ENCODE measurements around the gene TNFRSF1A.

TNFRSF1A gene

GRCh38 chr12:6323340-6323994 is 18.4 kb downstream of the TNFRSF1A start:
- DNase-seq: peak; percentile 90

- no peak for DNase-seq
Observed at GRCh38 chr12:6322969-6323339, 18.9 kb downstream of the TNFRSF1A start.

DNA sequence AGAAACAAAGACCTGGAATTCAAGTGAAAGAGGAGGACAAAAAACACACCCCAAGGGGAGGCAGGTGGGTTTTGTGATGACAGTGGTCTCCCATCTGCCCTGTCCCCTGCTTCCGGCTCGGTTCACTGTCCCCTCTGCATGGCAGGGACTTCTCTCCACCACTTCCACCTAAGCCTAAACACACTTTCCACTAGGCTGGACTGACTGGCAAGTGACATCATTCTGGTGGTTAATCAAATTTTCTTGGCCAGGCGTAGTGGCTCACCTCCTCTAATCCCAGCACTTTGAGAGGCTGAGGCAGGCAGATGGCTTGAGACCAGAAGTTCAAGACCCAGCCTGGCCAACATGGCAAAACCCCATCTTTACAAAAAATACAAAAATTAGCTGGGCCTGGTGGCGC is 19.5 kb downstream of the TNFRSF1A start:
- no peak for DNase-seq

GRCh38 chr12:6321905-6322304 is 20.0 kb downstream of the TNFRSF1A start:
- DNase-seq: no peak

- DNase-seq: no peak
Observed at GRCh38 chr12:6319446-6319845, 22.4 kb downstream of the TNFRSF1A start.

DNA sequence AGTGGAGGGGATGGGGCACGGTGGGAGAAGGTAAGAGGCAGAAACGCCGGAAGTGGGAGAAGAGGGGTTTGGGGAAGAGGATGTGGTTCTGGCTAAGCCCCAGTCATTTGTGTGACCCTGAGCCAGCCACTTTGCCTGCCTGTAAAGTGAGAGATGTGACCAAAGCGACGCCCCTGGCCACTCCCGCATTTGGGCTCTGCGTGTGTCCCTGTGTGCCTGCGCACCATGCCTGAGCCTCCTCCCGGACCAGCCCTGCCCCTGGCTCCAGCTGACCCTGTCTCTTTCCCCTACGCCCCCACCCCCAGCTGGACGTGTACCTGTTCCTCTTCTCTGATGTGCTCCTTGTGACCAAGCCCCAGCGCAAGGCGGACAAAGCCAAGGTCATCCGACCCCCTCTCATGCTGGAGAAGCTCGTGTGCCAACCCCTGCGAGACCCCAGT is 23.4 kb downstream of the TNFRSF1A start:
- no peak for DNase-seq

DNA sequence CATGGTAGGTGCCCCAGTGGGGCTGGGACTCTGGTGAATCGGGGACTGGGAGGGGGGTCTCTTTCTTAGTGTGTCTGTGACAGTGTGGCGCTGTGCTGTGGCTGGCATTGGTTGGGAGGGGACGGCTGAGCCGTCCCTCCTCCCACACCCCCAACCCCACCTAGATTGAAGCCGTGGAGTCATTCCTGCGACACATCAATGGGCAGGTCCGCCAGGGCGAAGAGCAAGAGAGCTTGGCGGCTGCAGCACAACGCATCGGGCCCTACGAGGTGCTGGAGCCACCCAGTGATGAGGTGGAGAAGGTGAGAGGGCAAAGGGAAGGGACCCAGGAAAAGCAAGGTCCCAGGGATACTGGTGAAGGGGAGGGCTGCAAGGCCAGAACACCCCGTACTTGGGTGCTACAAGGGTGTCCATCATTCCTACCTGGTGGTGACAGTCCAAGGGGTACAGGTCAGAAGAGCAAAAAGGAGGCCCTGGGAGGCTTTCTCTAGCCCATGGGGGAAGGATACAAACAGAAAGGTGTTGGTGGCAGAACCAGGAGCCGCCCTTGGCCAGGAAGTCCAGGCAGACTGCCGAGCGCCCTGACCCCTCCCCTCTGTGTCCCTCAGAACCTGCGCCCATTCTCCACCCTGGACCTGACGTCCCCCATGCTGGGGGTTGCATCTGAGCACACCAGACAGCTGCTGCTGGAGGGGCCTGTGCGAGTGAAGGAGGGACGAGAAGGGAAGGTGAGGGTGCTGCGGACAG is 24.0 kb downstream of the TNFRSF1A start:
- DNase-seq: no peak

DNA sequence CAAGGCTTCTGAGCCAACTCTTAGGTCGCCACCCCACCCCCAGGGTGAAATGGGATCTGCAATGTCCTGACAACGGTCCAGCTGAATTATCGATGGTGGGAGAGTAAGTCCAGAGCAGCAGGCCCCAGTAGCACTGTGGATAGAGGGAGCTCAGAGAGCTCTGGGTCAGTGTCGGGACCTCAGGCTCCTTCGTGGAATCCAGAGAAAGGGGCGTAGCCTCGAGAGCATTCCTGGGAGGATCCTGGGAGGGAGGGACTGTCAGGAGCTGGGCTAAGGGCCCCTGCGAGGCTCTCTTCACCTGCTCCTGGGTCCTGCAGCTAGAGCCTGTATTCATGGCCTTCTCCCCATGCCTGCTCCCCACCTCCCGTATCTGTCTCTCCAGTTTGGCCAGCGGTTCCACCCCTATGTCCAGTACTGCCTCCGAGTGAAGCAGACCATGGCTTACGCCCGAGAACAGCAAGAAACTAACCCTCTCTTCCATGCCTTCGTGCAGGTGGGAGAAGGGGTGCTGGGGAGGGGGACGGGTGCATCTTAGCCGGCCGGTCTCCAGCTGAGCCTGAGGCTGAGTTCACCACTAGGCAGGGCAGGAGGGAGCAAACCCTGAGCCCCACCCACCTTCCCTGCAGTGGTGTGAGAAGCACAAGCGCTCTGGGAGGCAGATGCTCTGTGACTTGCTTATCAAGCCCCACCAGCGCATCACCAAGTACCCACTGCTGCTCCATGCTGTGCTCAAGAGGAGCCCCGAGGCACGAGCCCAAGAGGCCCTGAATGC is 24.8 kb downstream of the TNFRSF1A start:
- no peak for DNase-seq

DNA sequence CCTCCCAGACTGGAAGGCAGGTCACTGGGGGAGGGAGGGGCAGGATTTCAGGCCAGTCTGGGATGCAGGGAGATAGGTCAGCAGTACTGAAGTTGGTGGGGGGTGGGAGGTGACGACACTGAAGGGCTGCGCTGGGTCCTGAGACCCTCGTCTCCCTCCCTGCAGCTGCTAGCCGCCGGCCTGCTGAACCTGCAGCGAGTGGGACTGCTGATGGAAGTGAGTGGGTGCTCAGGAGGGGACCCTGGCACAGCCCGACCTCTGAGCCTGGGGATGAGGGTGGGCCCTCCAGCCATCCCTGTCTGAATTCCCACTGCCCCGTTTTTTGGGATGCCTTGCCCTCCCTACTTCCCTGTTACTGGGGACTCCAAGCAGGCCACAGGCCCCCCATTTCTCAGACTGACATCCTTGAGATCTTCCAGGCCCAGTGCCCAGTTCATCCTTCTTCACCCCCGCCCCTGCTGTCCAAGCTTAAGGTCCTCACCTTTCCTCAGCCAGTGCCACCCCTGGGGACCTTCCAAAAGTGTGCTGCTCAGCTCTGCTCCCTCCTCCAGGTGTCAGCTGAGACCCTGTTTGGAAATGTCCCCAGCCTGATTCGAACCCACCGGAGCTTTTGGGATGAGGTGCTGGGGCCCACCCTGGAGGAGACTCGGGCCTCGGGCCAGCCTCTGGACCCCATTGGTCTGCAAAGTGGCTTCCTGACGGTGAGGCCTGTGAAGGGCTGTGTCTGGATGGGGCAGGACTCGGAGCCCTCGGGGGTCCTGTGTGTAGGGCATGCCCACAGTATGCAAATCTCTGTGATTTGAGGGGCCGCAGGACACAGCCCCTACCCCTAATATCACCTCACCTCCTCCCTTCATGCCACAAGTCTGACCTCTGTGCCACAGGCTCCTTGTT is 25.9 kb downstream of the TNFRSF1A start:
- DNase-seq: no peak

DNA sequence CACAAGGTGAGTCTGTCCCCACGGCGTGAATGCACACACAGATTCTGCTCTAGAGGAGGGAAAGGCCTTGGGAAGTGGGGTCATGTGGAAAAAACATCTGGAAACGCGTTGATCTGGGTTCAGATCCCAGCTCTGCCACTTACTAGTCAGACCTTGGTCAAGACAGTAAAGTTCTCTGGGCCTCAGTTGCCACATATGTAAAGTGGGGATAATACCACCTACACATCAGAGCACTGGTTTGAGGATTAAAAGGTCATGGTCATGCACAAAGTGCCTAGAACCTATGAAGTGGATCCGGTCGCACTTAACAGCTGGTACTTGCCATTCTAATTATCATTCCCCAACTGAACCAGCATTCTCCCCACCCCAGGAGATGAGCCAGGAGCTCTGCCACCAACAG is 26.7 kb downstream of the TNFRSF1A start:
- no peak for DNase-seq

DNA sequence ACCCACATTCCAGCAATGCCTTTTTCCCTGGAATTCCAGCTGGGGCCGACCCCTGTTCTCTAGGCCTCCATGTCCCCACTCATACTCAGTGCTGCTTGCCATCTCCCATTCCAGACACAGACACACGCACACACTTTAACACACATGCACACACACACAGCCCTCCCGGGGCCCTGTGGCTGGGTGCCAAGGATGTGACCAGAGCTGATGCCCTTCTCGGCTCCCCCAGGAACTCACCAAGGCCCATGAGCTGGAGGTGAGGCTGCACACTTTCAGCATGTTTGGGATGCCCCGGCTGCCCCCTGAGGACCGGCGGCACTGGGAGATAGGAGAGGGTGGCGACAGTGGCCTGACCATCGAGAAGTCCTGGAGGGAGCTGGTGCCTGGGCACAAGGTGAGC is 27.1 kb downstream of the TNFRSF1A start:
- no peak for DNase-seq

GRCh38 chr12:6313326-6313940 is 28.4 kb downstream of the TNFRSF1A start:
- DNase-seq: no peak

GRCh38 chr12:6312529-6313325 is 29.1 kb downstream of the TNFRSF1A start:
- peak; percentile 72 for DNase-seq

- DNase-seq: no peak
Observed at GRCh38 chr12:6311822-6312528, 29.9 kb downstream of the TNFRSF1A start.

GRCh38 chr12:6310771-6311610 is 30.9 kb downstream of the TNFRSF1A start:
- DNase-seq: no peak

DNA sequence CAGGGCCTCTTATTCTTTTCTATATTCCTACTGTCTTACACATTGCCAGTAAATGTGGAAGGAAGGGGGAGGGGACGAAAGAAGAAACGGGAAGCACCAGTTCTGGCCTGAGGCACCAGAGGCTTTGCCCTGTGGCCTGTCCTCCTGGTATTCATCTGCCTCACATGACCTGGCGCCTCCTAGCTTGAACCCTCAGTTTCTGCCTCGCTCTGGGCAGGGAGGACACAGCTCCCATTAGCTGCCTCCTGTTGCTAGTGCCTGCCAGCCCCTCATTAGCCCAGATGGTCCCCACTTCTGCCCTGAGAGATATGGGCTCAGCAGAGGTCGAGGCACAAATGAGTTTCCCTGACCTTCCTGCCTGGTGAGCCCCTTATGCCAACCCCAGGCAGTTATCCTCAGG is 34.3 kb downstream of the TNFRSF1A start:
- DNase-seq: peak; percentile 78

- DNase-seq: no peak
Observed at GRCh38 chr12:6306599-6307220, 35.2 kb downstream of the TNFRSF1A start.

DNA sequence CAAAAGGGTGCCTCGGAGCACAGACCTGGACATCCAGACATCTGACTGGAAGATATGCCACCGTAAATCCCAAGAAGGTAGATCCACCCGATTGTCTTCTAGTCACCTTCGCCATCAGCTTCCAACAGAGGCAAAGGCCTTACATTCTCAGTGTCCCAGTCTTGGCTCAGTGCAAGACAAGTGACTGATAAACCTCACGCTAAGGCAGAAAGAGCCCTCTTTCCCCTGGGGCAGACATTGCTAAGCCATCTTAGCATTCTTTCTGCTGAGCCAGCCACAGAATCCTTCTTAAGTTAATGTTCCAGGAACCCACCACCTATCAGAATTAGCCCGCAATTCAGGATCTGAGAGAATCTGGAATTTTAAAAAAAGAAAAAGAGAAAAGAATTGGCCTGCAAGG is 35.7 kb downstream of the TNFRSF1A start:
- no peak for DNase-seq

- no peak for DNase-seq
Observed at GRCh38 chr12:6303071-6303470, 38.8 kb downstream of the TNFRSF1A start.
